Mucosa of stomach (tissue), 1 donor: Measurements from ENCODE around the gene MAP4K2.

Source experiments
- H3K27me3 ChIP-seq: one replicate; pipeline ENCODE4 v1.7.0; 2013; ENCODE audit warnings: mild to moderate bottlenecking, low read length; ENCODE audit not compliant: control insufficient read depth, insufficient read depth
- H3K36me3 ChIP-seq: one replicate; pipeline ENCODE4 v1.7.0; 2013; ENCODE audit warnings: low read length; ENCODE audit not compliant: control insufficient read depth, insufficient read depth
- H3K4me1 ChIP-seq: one replicate; pipeline ENCODE4 v1.7.0; 2013; ENCODE audit warnings: mild to moderate bottlenecking, low read length; ENCODE audit not compliant: control insufficient read depth, insufficient read depth
- H3K4me3 ChIP-seq: one replicate; pipeline ENCODE4 v1.7.0; 2013; ENCODE audit warnings: low read length
- H3K9ac ChIP-seq: one replicate; pipeline ENCODE4 v1.7.0; 2013; ENCODE audit warnings: mild to moderate bottlenecking, low read length, moderate library complexity
- H3K9me3 ChIP-seq: one replicate; pipeline ENCODE4 v1.7.0; 2013; ENCODE audit warnings: mild to moderate bottlenecking, low read length, moderate library complexity; ENCODE audit not compliant: control insufficient read depth
- donor health status: Pancreatic carcinoma.

Gene MAP4K2

DNA sequence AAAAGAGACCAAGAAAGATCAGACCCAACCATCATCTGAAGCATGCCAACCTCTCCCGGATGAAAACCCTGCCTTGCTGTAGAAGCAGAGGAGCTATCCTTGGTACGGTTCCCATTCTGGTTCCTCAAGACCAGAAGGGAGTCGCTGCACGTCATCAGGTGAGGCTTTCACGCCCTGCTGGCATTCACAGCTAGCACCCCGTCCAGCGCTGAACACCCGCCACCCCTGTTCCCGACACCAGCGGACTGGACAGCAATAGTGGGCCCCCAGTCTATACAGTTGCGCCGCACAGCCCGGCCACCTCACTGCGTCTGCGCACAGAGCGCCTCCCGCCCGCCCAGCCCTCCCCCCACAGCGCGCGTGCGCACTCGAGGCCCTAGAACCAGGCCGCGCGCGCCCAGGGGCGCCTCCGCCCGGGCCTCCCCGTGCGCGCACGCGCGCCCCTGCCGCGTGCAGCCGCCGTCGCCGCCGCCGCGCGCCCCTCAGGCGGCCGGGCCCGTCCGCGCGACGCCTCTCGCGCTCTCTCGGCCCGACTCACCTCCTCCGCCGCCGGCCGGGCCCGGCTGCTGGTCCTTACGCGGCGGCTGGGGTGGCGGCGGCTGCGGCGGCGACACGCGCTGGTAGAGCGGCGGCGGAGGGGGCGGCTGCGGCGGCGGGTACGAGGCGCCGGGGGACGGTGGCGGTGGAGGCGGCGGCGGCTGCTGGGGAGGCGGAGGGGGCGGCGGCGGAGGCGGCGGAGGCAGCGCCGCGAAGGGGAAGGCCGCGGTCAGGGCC lies 25.4 kb downstream of the MAP4K2 start:
- peaks cover 9% of the 10 kb centered on the region for H3K36me3 ChIP-seq
- H3K4me3 ChIP-seq = peak overlapping the region; percentile 69
- peak overlapping the region; percentile 87 for H3K9ac ChIP-seq
- peaks cover 10% of the 10 kb centered on the region for H3K4me1 ChIP-seq
- H3K9me3 ChIP-seq = no peaks in the 10 kb centered on the region
- H3K27me3 ChIP-seq = no peaks in the 10 kb centered on the region

DNA sequence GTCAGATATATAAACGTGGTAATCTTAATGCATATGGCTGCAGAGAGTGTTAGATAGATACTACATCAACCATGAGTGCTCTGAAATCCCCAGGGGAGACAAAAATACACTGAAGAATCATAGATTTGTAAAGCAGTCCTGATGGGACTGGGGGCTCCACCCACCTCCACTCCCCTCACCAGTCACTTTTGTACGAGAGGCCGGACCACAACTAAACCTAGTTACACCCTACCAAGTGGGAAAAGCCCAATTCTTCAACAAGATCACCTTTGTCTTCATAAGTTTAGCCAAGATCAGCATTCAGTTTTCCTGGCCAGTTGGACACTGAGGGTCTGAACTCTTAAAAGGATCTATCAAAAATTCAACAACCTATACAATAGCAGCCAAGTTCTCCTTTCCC lies 26.1 kb downstream of the MAP4K2 start:
- Histone ChIP-seq H3K4me3 (peak overlapping the region; percentile 69), H3K27me3 (no peaks in the 10 kb centered on the region), H3K4me1 (peaks cover 10% of the 10 kb centered on the region), H3K9ac (peak overlapping the region; percentile 72), H3K36me3 (peaks cover 9% of the 10 kb centered on the region), H3K9me3 (no peaks in the 10 kb centered on the region)

DNA sequence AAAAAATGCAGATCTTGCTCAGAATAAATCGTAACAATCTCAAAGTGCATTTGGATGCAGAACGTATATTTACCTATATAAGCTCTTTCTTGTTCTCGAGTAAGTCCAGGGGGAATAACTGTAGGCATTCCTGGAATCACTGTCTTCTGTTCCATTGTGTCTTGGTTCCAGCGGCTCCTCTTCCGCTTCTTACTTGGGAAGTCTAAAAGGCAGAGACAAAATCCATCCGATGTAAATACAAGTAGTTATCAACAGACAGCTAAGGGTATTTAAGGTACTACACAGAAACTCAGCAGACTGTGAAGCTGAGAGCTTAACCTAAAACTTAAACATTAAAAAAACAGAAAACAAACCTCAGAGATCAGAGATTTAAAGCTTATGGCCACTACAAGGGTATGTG lies 26.6 kb downstream of the MAP4K2 start:
- peak overlapping the region; percentile 69 for H3K4me3 ChIP-seq
- peaks cover 9% of the 10 kb centered on the region for H3K36me3 ChIP-seq
- peaks cover 10% of the 10 kb centered on the region for H3K4me1 ChIP-seq
- H3K9ac ChIP-seq = peak overlapping the region; percentile 72
- no peaks in the 10 kb centered on the region for H3K9me3 ChIP-seq
- no peaks in the 10 kb centered on the region for H3K27me3 ChIP-seq

DNA sequence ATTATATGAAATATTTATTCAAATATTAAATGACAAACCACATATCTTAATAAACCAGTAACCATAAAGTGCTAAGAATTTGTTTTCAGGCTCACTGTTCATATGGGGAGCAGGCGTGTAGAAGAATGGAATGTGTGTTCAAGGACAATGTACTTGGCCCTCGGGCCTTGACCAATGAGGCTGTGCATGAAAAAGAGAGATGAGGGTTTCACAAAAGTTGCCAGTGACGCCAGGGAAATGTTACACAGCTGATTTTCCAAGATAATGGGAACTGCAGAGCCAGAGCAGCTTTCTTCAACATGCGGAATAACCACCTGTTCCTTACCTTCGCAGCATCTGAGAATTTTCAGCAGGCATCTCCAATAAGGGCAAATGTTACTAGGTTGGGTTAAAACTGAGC lies 28.9 kb downstream of the MAP4K2 start:
- peaks cover 10% of the 10 kb centered on the region for H3K4me1 ChIP-seq
- H3K36me3 ChIP-seq = peaks cover 27% of the 10 kb centered on the region
- H3K27me3 ChIP-seq = no peaks in the 10 kb centered on the region
- no peaks in the 10 kb centered on the region for H3K9me3 ChIP-seq
- H3K9ac ChIP-seq = no peak overlapping the region
- H3K4me3 ChIP-seq = no peak overlapping the region

DNA sequence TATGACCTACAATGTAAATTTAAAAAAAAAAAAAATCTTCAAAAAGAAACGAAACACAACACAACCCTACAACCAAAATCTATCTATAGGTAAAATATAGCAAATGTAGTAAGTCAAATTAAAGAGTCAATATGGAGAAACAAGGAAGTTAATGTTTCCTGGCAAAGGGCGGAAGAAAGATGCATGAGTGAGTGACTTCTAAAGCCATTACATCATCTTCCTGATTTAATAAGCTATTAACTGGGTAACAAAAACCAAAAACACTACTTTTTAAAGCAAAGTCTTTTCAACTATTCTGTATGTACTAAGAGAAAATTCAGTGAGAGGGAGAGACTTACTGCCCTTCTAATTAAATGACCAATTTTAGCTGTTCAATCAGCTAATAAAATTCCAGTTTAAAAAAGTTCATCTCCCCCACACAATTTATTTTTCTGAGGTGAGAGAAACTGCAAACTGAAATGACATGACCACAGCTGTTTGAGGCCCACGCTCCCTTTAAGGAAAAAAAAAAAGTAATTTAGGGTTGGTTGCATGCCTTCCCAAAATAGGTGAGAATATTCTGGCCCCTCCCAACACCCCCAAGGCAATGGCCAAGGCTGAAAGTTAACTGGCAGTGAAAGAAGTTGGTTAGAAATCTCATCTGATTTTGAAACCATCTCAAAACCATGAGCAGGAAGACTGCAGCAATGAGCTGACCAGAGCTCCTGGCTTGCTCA lies 30.6 kb downstream of the MAP4K2 start:
- H3K36me3 ChIP-seq = peaks cover 41% of the 10 kb centered on the region
- H3K4me3 ChIP-seq = no peak overlapping the region
- no peak overlapping the region for H3K9ac ChIP-seq
- H3K4me1 ChIP-seq = peaks cover 10% of the 10 kb centered on the region
- no peaks in the 10 kb centered on the region for H3K27me3 ChIP-seq
- no peaks in the 10 kb centered on the region for H3K9me3 ChIP-seq

DNA sequence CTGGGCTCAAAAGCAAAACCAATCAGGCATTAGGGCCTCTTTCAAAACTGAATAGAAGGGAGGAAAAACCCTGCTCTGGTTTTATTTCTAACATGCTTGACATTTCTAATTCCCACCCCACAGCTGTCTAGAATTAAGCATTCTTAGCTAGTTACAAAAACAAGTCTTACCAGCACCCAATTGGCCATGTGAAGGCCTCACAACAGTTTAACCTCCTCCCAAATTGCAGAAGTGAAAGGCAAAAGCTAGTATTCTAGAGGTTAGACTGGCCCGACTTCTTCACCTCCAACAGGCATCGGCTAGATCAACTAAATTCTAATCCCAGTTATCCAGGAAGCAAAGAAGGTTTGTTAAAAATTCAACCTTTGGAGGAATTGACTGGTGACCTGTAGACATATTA lies 31.2 kb downstream of the MAP4K2 start:
- Histone ChIP-seq H3K4me3 (no peak overlapping the region), H3K9ac (no peak overlapping the region), H3K36me3 (peaks cover 47% of the 10 kb centered on the region), H3K4me1 (peaks cover 7% of the 10 kb centered on the region), H3K27me3 (no peaks in the 10 kb centered on the region), H3K9me3 (no peaks in the 10 kb centered on the region)

DNA sequence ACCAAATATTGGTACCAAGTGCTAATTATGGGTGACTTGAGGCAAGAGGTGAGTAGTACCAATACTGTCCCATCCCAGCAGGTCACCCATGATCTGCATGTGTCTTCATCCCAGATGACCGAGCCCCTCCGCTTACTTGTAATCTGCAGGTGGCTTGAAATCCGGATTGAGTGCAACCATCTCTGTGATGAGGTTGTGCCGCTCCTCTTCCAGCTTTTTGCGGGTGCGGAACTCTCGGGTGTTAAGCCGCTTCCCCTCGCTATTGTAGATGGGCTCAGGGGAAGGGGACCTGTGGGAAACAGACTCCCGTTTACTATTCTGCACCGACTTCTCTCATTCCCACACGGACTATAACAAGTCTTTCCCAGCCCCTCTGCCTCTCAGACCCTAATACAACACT lies 32.9 kb downstream of the MAP4K2 start:
- no peaks in the 10 kb centered on the region for H3K27me3 ChIP-seq
- no peaks in the 10 kb centered on the region for H3K4me1 ChIP-seq
- no peaks in the 10 kb centered on the region for H3K9me3 ChIP-seq
- no peak overlapping the region for H3K4me3 ChIP-seq
- H3K36me3 ChIP-seq = peaks cover 44% of the 10 kb centered on the region
- no peak overlapping the region for H3K9ac ChIP-seq

DNA sequence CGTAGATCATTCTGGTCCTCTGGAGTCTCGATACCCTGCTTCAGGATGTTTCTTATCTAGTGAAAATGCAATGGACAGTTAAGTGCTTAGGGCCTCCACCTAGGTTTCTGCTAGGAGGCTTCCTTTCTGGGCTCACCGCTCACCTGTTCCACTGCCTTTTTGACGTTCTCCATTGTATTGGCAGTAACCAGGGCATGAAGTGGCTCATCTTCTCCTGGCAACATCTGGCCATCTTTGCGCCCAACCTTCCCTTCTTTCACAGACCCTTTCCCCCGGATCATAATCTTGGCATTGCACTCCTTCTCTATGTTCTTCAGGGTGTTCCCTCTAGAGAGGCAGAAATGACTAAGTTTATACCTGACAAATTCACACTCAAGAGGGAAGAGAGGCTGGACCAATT lies 33.7 kb downstream of the MAP4K2 start:
- no peak overlapping the region for H3K4me3 ChIP-seq
- H3K27me3 ChIP-seq = no peaks in the 10 kb centered on the region
- no peaks in the 10 kb centered on the region for H3K4me1 ChIP-seq
- H3K9ac ChIP-seq = no peak overlapping the region
- H3K36me3 ChIP-seq = peaks cover 48% of the 10 kb centered on the region
- no peaks in the 10 kb centered on the region for H3K9me3 ChIP-seq

DNA sequence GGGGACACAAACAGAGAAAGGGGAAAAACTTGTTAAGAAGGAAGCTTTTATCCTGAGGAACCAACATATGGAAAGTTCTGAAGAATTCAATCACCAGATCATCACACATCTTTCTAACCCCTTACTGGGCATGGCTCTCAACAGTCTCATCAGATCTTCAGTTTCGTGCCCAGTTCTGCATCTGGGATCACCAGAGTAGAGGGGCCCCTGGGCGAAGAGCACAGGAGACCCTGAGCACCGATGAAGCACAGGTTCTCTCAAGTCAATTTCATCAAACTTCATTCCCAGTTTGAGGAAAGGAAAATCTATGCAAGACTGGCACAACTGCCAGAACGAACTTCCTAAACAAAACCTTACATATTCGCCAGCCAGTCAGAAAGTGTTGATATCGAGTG lies 34.7 kb downstream of the MAP4K2 start:
- H3K4me3 ChIP-seq = no peak overlapping the region

DNA sequence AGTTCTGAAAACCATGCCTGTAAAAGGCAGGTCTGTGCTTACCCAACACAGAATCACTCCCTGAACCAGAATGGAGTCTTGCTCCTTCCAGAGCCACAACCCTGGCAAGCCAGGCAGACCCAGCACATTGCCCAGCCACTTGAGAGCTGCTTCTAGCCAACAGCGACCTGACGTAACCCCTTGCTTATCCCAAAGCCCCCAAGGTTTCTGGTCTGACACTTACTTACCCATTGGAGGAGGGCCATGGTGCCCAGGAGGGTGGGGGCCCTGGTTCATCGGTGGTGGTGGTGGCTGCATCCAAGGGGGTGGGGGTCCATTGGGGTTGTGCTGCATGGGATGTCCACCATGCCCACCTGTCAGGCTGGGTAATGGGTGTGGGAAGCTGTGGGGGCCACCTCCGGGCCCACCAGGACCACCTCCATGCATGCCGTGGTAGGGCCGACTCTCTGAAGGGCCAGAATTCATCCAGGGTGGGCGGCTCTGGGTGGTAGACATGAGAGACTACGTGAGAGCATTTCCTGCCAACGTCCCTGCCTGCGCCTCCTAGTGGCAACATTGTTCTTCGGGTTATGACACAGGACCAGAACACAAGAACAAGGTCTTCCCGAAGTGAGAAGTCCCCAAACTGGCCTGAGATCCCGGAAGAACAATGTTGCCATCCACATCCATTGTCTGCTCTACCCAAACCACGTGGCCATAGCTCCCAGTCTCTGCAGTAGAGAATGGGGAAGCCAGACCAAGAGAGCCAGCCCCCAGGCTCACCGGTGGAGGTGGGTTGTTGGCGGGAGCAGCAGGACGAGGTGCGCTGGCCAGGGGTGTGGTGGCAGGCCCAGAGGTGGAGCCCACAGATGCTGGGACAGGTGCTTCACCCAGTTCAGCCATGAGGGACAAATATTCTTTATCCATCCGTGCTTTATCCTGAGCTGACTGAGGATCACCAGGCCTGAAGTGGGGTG lies 35.4 kb downstream of the MAP4K2 start:
- Histone ChIP-seq H3K4me3 (no peak overlapping the region), H3K36me3 (peaks cover 58% of the 10 kb centered on the region), H3K9ac (no peak overlapping the region), H3K27me3 (no peaks in the 10 kb centered on the region), H3K4me1 (peaks cover 3% of the 10 kb centered on the region), H3K9me3 (no peaks in the 10 kb centered on the region)

More for the DNA sequence above, 34.7 kb downstream of the MAP4K2 start:
- Histone ChIP-seq H3K36me3 (peaks cover 54% of the 10 kb centered on the region), H3K27me3 (no peaks in the 10 kb centered on the region), H3K9ac (no peak overlapping the region), H3K4me1 (peaks cover 3% of the 10 kb centered on the region), H3K9me3 (no peaks in the 10 kb centered on the region)

DNA sequence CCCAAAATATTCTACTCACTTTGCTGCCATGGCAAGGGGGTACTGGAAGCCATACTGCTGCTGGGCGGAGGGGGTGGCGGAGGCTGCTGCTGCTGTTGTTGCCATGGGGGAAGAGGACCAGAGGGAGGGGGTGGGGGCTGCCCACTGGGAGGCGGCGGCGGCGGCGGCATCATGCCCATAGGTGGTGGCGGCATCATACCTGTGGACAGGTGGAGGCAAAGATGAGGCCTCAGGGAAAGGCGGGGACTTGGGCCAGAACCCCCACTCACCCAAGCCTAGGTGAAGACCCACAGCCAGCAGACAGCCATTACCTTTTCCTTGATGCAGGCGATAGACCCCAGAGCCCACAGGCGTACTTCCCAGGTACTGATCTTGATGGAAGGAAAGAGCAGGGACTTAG lies 36.1 kb downstream of the MAP4K2 start:
- Histone ChIP-seq H3K4me1 (peaks cover 3% of the 10 kb centered on the region), H3K9me3 (no peaks in the 10 kb centered on the region), H3K4me3 (no peak overlapping the region), H3K36me3 (peaks cover 58% of the 10 kb centered on the region), H3K27me3 (no peaks in the 10 kb centered on the region), H3K9ac (no peak overlapping the region)
